ENCODE data around the gene SORCS2. TPM values are rescaled to one million over a fixed set of nuclear protein-coding genes. Genes with fewer than 3 reads are reported as not detected.

Gene SORCS2
- polyA plus RNA-seq, 1 donor (not counting 4 experiments of a cell fraction or from before 2014, with no cell fraction given), result 0.09 TPM

- Histone ChIP-seq H2AFZ (ENCODE audit: control insufficient read depth, low read length) (no peak overlapping the region), H3K9me1 (ENCODE audit: control insufficient read depth, extremely low read depth, insufficient read depth, low read length) (no peaks in the 10 kb centered on the region), H3K36me3 (ENCODE audit: control insufficient read depth in 2 of 2, extremely low read depth in 1 of 2, insufficient read depth in 2 of 2, low read length in 2 of 2) (no peaks in the 10 kb centered on the region), H3K9ac (ENCODE audit: control insufficient read depth, extremely low read depth, insufficient read depth, low read length) (no peak overlapping the region), H3K4me1 (ENCODE audit: control insufficient read depth, extremely low read depth, insufficient read depth, low read length) (no peaks in the 10 kb centered on the region), H3K9me3 (ENCODE audit: control insufficient read depth, low read depth, low read length) (no peaks in the 10 kb centered on the region), H3K4me3 (ENCODE audit: control insufficient read depth in 2 of 3, extremely low read depth in 1 of 3, insufficient read depth in 2 of 3, low read depth in 1 of 3, low read length in 3 of 3) (no peak overlapping the region), H3K27me3 (ENCODE audit: control insufficient read depth, extremely low read depth, insufficient read depth, low read length) (peaks cover 53% of the 10 kb centered on the region), H3K79me2 (ENCODE audit: control insufficient read depth, insufficient read depth, low read length) (no peaks in the 10 kb centered on the region), H3K27ac (ENCODE audit: control insufficient read depth, insufficient read depth, low read length) (no peak overlapping the region), H3K4me2 (ENCODE audit: control insufficient read depth, extremely low read depth, insufficient read depth, low read depth, low read length) (no peak overlapping the region), H4K20me1 (ENCODE audit: control insufficient read depth, extremely low read depth, insufficient read depth, low read length) (no peaks in the 10 kb centered on the region)
- DNase-seq (ENCODE audit: low read depth, low spot score) (no peak), FAIRE-seq (no peak)
- TF ChIP-seq, protein P1, sequence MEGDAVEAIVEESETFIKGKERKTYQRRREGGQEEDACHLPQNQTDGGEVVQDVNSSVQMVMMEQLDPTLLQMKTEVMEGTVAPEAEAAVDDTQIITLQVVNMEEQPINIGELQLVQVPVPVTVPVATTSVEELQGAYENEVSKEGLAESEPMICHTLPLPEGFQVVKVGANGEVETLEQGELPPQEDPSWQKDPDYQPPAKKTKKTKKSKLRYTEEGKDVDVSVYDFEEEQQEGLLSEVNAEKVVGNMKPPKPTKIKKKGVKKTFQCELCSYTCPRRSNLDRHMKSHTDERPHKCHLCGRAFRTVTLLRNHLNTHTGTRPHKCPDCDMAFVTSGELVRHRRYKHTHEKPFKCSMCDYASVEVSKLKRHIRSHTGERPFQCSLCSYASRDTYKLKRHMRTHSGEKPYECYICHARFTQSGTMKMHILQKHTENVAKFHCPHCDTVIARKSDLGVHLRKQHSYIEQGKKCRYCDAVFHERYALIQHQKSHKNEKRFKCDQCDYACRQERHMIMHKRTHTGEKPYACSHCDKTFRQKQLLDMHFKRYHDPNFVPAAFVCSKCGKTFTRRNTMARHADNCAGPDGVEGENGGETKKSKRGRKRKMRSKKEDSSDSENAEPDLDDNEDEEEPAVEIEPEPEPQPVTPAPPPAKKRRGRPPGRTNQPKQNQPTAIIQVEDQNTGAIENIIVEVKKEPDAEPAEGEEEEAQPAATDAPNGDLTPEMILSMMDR (optimal IDR thresholded peaks at IDR 0.05 in 1 of 3, IDR thresholded peaks at IDR 0.05 in 1 of 3, conservative IDR thresholded peaks at IDR 0.05 in 1 of 3; ENCODE audit: extremely low read depth in 1 of 3, insufficient read depth in 2 of 3, low read length in 3 of 3), result no peak
- TF ChIP-seq EZH2 (IDR thresholded peaks at IDR 0.05; ENCODE audit: low read length), result no peak
- dilution Hi-C loops (cut with MboI; ENCODE audit: extremely low pct_ligation_motif_present, low sequenced_read_pairs), result no loop called here
Measured at GRCh38 chr4:7309181-7309580, 116.8 kb downstream of the SORCS2 start.

- no peak overlapping the region for H3K4me3 ChIP-seq (ENCODE audit: control insufficient read depth in 2 of 3, extremely low read depth in 1 of 3, insufficient read depth in 2 of 3, low read depth in 1 of 3, low read length in 3 of 3)
- H4K20me1 ChIP-seq (ENCODE audit: control insufficient read depth, extremely low read depth, insufficient read depth, low read length), result no peaks in the 10 kb centered on the region
- no peaks in the 10 kb centered on the region for H3K36me3 ChIP-seq (ENCODE audit: control insufficient read depth in 2 of 2, extremely low read depth in 1 of 2, insufficient read depth in 2 of 2, low read length in 2 of 2)
- H3K27me3 ChIP-seq (ENCODE audit: control insufficient read depth, extremely low read depth, insufficient read depth, low read length), result peaks cover 47% of the 10 kb centered on the region
- FAIRE-seq (no peak), DNase-seq (ENCODE audit: low read depth, low spot score) (no peak)
- H3K9me1 ChIP-seq (ENCODE audit: control insufficient read depth, extremely low read depth, insufficient read depth, low read length), result no peaks in the 10 kb centered on the region
- no peaks in the 10 kb centered on the region for H3K4me1 ChIP-seq (ENCODE audit: control insufficient read depth, extremely low read depth, insufficient read depth, low read length)
- H3K9ac ChIP-seq (ENCODE audit: control insufficient read depth, extremely low read depth, insufficient read depth, low read length), result no peak overlapping the region
- H3K9me3 ChIP-seq (ENCODE audit: control insufficient read depth, low read depth, low read length), result no peaks in the 10 kb centered on the region
- H3K79me2 ChIP-seq (ENCODE audit: control insufficient read depth, insufficient read depth, low read length), result no peaks in the 10 kb centered on the region
- no peak overlapping the region for H2AFZ ChIP-seq (ENCODE audit: control insufficient read depth, low read length)
- no peak overlapping the region for H3K27ac ChIP-seq (ENCODE audit: control insufficient read depth, insufficient read depth, low read length)
- no peak overlapping the region for H3K4me2 ChIP-seq (ENCODE audit: control insufficient read depth, extremely low read depth, insufficient read depth, low read depth, low read length)
- dilution Hi-C loops (cut with MboI; ENCODE audit: extremely low pct_ligation_motif_present, low sequenced_read_pairs), result no loop called here
- TF ChIP-seq, protein P1 (optimal IDR thresholded peaks at IDR 0.05 in 1 of 3, IDR thresholded peaks at IDR 0.05 in 1 of 3, conservative IDR thresholded peaks at IDR 0.05 in 1 of 3; ENCODE audit: extremely low read depth in 1 of 3, insufficient read depth in 2 of 3, low read length in 3 of 3), result no peak
- no peak for TF ChIP-seq EZH2 (IDR thresholded peaks at IDR 0.05; ENCODE audit: low read length)
Measured at GRCh38 chr4:7309636-7310390, 117.5 kb downstream of the SORCS2 start.

All from keratinocyte (primary cell).